Ramos (cell line): ENCODE results near the gene CLDN9.

ENCODE experiments used
- in situ Hi-C: fragments of 300-500 bp; cut with MboI; formaldehyde crosslinking; loops from one replicate; pipeline ENCODE4 v1.14.3; 2022; ENCODE audit warnings: low sequenced_read_pairs; ENCODE audit not compliant: unreplicated experiment

CLDN9 gene

DNA sequence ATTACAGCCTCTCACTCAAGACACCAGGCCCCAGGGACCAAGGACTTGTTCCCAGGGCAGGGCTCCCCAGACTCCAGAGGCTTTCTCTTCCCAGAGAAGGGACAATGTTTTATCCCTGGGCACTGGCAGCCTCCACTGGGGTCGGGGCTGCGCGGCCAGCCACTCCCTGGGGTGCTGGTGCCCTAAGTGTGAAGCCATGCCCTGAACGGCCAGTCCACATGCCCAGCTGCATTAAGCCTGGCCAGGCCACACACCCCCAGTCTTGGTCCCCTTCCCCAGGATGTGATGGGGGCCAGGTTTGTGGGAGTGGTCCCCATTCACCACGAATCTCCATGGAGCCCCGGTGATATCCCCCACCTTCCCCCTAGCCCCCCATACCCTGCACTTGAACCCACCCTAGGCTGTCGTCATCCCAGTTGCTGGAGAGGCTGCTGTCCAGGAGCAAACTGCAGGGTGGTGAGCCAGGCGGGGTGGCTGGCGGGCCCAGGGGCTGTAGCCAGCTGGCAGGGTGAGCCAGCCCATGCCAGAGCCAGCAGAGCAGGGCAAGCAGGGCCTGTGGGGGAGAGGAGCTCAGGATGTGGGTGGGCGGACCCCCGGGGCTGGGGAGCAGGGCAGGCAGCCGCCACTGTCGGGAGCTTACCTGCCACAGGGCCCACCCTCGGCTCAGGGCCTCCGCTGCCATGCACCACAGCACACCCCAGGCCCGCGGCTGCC, 39.0 kb upstream of the CLDN9 start:
- in situ Hi-C loops: no loop called here

DNA sequence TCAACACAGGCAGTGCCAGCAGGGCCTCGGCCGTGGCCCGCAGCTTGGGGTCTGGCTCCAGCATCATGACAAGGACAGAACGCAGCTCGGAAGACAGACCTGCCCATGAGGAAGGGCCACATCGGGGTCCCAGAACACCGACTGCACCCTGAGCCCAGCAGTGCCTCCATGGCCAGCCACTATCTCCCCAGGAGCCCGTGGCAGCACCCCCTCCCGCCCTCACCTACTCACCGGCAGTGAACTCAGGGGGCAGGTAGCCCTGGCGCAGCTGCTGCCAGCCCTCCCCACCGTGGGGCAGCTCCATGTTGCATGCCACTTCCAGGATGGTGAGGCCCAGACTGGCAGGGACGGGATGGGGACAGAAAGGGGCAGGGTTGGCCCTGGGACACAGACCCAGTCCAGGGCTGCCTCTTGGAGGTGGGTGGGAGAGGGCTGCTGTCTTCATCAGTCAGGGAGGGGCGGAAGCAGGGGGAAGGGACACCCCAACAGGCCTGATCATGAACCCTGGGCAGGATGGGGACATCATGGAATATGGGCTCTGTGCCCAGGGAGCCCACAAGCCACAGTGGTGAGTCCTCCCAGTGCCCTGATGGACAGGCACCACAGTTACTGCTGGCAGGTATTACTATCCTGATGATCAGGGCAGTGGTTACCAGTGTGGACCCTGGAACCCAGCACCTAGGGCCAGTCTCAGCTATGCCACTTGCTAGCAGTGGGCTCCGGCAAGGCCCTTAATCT, 38.2 kb upstream of the CLDN9 start:
- in situ Hi-C loops: no loop called here

DNA sequence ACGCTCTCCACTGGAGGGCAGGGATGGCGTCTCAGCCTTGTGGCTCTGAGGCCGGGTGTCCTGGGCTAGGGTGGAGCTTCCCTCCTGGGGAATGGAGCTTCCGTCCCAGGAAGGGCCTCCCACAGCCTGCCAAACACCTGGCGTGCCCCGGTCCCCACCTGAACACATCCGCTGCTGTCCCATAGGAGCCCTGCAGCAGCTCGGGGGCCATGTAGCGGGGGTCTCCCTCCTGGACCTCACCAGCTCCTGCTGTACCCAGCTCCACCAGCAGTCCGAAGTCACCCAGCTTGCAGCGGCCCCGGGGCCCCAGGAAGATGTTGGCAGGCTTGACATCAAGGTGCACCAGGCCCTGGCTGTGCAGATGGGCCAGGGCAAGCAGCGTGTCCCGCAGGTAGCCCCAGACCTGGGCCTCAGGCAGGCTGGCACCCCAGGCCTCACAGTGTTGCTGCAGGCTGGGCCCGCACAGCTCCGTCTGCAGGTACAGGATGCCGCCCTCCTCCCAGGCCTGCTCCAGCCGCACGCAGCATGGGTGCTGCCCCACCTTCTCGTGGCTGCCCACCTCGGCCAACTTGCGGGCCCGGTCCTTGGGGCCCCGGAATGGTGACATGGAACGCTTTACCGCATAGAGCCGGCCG, 37.4 kb upstream of the CLDN9 start:
- in situ Hi-C loops: no loop called here

DNA sequence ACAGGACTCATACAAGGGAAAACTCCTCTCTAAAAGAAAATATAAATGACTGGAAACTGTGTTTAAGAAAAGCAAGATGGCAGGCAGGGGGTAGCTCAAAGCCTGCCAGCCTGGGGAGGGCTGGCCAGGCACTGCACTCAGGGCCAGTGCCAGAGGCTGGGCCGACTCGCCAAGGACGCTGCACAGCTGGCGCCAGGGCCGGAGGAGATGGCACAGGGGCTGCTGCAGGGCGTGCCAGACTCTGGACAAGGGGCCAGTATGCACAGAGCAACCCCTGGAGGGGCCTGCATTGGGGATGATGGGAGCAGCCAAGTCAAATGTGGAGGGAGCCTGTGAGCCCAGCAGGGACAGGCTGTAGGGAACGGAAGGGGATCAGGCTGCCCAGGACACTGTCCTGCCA, 36.5 kb upstream of the CLDN9 start:
- in situ Hi-C loops: no loop called here

DNA sequence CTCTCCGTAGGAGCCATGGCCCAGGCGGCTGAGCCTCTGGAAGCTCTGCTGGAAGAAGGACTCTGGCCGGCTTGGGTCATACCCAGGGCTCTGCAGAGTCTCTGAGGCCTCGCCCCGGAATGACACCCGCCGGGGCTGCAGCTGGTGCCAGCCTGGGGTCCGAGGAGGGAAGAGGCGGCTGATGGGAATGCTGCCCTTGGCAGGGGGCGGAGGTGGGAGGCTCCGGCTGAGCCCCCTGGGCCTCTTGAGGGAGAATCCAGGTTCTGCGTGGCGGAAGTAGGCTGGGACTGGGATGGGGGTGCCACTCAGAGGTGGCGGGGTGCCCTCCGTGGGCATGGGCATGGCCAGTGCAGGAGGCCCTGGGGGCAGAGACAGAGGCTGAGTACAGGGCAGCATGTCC, 36.0 kb upstream of the CLDN9 start:
- in situ Hi-C loops: no loop called here

DNA sequence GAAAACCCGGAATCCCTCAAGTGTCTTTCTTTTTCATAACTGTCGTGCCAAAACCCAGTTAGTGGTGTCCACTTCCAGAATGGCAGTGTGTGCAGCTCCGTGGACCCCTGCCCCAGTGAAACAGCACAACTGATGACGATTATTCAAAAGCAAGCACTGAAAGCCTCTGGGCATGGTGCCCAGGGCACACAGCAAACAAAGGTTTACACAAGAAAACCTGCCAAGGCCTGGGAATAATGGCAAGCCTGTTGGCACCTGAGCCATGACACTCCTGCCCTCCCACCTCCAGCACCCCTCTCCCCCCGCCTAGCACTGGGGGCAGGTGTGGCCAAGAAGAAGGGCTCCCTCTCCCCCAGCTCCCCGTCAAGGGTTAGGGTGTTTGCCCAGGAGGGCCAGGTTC, 35.3 kb upstream of the CLDN9 start:
- in situ Hi-C loops: no loop called here

DNA sequence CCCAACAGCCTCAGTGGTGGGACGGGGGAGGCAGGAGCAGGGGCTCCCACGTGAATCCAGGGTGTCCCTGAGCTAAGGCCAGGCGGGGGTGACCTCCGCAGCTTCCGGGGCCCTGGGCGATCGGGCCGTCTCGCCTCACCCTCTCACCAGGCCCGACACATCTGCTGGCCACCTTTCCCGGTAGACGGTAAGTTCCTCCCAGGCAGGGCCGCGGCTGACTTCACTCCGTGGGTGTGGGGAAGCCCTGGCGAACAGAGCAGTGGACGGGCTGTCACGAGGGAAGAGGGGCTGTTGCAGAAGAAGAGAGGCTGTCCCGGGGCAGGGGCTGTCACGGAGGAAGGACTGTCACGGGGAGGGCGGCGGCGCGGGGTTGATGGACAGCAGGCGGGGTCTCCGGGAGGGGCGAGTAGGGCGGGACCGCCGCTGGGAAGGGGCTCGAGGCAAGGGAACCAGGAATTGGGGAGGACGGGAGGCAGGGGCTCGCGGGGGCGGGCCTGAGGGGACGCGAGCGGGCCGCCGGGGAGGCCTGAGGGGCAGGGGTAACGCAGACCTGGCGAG, 33.0 kb upstream of the CLDN9 start:
- in situ Hi-C loops: no loop called here

DNA sequence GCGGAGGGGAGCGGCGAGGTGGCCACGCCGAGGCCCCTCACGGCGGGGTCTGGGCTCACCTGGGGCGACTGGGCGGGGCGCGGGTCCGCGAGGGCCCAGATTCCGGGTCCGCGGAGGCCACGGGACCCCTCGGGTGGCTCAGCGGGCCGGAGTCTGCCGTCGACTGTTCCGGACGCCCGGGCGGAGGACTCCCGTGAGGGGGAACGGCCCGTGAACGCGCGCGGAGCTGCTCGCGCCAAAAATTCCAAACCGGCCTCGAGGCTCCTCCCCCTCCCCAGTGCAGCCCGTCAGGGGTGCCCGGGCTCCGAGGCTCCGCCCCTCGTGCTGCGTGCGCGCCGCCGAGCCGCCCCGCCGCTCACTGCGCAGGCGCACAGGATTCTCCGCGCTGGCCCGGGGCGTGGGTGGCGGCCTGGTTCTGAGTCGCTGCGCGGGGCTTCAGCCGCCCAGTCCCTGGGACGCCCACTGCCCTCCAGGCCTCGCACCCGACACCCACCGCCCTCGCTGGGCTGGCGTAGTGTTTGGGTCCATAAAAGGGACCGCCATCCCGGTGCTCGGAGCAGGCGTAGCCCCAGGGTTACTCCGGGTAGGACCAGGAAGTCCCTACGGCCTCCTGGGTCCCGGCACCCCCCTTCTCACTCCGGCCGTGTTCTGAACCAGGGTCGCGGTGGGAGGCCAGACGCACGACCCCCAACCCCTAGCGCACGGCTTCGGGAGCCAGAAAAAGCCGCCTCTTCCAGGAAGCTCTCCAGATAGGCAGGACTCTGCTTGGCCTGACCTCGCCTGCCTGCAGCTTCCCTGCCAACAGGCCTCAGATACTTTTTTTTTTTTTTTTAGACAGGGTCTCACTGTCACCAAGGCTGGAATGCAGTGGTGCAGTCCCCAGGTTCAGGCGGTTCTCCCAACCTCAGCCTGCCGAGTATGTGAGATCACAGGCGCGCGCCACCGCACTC, 32.2 kb upstream of the CLDN9 start, which contains the start of gene PKMYT1:
Gene PKMYT1 (minus strand): TSS at position 220 of the 950 bp plus-strand sequence. CDS start 789 bp downstream, outside the sequence.
- in situ Hi-C loops: no loop called here

DNA sequence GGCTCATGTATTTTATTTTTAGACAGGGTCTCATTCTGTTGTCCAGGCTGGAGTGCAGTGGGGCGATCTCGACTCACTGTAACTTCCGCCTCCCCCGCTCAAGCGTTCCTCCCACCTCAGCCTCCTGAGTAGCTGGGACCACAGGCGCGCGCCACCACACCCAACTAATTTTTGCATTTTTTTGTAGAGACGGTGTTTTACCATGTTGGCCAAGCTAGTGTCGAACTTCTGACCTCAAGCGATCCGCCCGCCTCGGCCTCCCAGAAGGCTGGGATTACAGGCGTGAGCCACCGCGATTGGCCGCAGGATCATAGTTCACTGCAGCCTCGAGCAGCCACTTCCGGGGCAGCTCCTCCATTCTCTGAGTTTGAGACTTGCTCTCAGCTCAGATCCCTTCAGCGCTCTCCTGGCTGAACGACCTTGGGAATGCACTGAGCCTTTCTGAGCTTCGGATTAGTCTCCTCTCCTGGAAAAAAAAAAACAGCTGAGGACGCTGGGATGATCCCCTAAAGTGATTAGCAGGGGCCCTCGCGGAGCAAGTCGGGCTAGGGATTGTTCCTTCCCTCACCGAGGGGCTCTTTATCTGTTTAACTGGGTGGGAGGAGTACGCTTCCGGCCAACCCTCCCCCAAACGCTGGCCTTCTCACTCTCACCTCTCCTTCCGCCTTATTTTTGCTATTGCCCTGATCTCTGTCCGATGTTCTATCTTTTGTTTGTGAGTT, 31.4 kb upstream of the CLDN9 start:
- in situ Hi-C loops: no loop called here

DNA sequence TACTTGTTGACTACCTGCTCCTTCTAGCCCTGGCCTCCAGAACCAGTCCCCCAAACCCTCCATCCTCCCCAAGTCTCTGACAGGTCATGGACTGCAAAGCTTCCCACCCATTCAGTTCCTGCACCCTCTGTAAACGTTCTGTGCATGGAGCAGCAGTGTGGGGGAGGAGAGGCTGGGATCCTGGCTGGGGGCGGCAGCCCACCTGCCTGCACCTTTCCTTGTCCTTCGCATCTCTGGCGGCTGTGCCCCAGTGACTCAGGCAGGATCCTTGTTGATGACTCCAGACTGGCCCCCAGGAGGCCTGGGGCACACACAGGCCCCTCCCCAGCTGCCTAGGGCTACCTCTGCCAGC, 30.8 kb upstream of the CLDN9 start:
- in situ Hi-C loops: no loop called here

DNA sequence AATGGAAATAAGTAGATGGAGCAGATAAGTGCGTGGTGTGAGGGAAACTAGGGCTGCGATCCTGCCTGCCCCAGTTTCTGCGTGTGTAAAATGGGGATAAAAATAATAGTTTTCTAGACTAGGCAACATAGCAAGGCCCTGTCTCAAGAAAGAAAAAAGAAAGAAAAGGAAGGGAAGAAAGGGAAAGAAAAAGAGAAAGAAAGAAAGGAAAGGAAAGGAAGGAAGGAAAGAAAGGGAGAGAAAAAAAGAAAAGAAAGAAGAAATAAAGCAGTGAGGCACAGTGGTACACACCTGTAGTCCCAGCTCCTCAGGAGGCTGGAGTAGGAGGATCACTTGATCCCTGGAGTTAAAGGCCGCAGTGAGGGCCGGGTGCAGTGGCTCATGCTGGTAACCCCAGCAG, 30.3 kb upstream of the CLDN9 start:
- in situ Hi-C loops: no loop called here

DNA sequence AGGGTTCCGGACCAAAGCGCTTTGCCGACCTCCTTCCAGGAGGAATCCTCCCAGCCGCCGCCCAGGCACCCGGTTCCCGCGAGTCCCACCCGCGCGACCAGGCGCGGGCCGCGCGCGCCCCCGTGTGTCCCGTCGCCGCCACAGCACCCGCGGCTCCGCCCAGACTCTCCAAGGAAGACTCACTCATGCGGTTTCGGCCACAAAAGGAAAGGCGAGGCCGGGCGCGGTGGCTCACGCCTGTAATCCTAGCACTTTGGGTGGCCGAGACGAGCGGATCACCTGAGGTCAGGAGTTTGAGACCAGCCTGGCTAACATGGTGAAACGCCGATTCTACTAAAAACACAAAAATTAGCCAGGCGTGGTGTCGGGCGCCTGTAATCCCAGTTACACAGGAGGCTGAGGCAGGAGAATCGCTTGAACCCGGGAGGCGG, 29.0 kb upstream of the CLDN9 start:
- in situ Hi-C loops: no loop called here

DNA sequence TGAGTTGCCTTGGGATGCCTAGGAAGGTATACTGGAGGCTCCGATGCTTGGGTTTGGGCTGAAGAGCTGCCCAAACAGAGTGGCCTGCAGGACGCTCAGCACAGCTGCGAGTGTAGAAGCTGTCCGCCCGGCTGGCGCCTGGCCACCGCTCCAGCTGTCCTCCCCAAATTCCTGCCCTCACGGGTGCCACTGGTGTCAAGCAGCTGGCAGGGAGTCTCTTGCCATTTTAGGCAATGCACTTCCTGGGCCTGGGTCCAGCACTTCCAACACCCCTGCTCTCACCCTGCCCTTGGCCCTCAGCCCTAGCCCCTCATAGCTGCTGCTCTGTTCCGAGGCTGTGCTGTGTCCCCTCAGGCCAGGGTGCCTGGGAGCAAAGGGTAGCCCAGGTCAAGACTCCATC, 27.3 kb upstream of the CLDN9 start:
- in situ Hi-C loops: no loop called here

DNA sequence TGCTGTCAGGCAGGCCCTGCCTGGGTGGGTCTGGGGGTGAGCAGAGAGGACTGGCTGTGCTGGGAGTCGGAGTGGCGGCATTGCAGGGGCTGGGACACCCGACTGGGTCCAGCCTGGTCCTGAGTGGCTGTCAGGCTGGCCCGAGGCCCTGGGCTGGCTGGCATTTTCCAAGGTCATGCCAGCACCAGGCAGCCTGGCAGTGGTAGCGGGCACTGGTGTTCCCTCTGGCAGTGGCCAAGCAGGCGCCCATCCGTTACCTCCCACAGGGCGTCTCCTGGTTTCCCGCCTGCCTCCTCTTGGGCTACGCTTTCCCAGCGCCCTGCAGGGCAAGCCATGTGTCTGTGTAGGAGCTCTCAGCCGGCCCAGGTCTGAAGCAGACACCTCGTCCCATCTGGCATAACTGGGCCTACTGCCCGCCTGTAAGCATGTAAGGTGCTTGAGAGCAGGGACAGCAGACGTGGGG, 26.8 kb upstream of the CLDN9 start:
- in situ Hi-C loops: no loop called here

DNA sequence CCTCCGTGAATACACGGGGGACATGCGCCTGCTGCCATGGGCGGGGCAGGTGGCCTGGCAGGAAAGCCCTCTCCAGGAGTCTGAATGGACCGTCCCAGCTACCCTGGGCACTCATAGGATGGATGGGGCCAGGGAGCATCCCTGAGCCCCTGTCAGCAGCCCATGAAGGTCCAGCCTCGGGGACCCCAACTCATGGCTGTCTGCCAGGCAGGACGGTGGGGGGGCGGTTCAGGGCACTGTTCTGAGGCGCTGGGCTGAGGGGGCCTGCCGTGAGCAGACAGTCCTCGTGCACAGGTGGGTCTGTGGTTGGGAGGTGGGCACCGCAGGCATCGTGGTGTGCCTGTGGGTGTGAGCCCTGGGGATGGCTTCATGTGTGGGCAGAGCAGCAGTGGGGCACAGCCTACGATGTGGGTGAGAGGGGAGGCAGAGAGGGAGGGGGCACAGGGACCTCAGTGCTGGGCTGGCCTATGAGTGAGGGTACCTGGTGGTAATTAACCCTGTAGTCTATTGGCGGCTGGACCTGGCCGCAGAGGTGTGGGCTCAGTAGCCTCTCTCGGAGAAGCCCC, 26.0 kb upstream of the CLDN9 start:
- in situ Hi-C loops: no loop called here

DNA sequence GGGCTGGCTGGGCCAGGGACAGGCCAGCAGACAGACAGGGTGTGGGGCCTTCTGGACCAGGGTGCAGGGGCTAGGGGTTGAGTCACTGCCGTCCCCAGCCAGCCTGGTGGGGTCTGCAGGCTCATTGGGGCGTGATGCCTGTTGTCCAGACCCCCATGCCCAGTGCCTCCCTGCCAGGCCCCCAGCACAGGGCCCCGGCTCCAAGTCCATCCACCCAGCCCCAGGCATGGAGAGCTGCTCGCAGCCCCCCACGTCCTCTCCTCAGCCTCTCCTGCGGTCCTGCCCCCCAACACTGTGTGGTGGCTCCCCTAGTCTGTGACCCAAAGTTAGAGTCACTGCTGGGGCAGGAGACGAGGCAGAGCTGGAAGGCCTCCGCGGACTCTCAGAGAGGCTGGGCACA, 25.4 kb upstream of the CLDN9 start:
- in situ Hi-C loops: no loop called here

DNA sequence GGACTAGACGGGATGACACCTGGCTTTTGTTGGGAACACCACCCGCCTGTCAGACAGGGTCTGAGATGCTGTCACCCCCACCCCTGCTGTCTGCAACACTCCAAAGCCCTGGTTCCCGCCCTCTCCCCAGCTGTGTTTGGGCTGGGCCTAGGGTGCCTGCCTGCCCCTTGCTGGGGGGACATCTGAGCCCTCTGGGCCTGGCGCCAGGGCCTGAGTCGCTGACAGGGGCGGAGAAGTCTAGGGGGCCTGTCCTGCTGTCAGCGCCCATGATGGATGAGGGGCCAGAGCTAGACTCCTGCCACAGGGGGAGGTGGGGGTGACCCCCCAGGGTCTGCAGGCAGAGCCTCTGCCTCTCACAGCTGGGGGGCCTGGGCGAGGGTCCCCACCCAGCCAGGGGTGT, 24.9 kb upstream of the CLDN9 start:
- in situ Hi-C loops: no loop called here

DNA sequence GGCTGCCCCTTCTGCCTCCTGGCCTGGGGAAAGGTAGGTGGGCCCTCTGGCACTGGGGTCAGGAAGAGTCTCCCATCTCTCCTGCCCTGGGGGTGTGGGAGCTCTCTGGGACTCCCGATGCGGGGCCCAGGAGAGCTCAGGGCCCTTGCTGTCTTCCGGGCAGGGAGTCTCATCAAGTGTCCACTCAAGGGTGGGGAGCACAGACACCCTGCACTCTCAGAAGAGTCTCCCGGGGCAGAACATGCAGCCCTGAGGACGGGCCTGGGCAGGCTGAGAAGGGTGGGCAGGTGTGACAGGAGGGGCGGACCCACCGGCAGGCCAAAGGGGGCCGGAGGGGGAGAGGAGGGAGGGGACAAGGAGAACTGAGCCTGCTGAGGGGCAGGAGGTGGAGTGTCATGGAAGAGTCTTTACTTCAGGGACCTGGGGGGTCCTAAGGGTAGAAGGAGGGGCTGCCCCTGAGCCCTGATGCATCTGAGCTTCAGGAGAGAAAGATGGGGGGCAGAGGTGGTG, 24.1 kb upstream of the CLDN9 start:
- in situ Hi-C loops: no loop called here

DNA sequence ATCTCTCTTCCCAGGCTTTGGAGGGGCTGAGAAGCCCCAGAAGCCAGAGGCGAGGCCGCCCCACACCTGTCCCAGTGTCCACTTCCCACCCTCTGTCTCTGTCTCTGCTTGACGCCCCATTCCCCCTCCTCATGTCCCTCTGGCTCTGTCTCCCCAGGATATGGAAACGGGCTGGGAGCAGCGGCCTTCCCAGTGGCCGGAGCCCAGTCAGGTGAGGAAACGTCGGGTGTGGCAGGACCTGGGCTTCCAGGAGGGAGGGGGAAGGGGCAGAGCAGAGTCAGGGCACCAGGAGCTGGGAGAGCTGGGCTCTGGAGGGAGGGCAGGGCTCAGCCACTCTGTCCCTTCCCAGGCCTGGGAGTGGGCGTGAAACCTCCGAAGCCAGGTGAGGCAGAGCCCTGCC, 21.8 kb upstream of the CLDN9 start:
- in situ Hi-C loops: no loop called here
